ENCODE measurements around the gene SELENOW. TPM values are rescaled to one million over a fixed set of nuclear protein-coding genes. Genes with fewer than 3 reads are reported as not detected.
"Not testable (repeated sequence)": the region's sequence is repeated elsewhere in the genome, so short reads cannot be mapped to it uniquely, and the experiment has no call there.

The SELENOW gene
- total RNA-seq, 2 experiments from 2014 or later = 71.6 TPM

DNA sequence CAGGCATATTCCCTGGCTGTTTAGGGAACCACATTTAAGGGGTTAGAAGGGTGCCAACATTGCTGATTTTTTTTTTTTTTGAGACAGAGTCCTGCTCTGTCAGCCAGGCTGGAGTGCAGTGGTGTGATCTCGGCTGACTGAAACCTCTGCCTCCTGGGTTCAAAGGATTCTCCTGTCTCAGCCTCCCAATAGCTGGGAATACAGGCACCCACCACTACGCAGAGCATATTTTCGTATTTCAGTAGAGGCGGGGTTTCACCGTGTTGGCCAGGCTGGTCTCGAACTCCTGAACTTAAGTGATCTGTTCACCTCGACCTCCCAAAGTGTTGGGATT is 35.5 kb downstream of the SELENOW start:
- POLR2A ChIA-PET = no interaction called here
- ATAC-seq (ENCODE audit: poor library complexity) = no peak

GRCh38 chr19:47816270-47816669 is 37.8 kb downstream of the SELENOW start:
- intact Hi-C loops (cut with DNase I, micrococcal nuclease); H3K27ac ChIP-seq (ENCODE audit: low read depth in 1 of 2, low read length in 2 of 2); CTCF ChIA-PET; H3K4me3 ChIP-seq (ENCODE audit: low read length); H3K9me3 ChIP-seq (ENCODE audit: control insufficient read depth in 1 of 2, insufficient read depth in 1 of 2, low read length in 2 of 2); POLR2A ChIA-PET; H3K36me3 Mint-ChIP-seq (ENCODE audit: low read depth); H3K36me3 ChIP-seq (ENCODE audit: insufficient read depth, low read length); H3K4me3 Mint-ChIP-seq; H3K4me1 Mint-ChIP-seq (ENCODE audit: low read depth); DNase-seq; H3K4me1 ChIP-seq (ENCODE audit: insufficient read depth, low read length); ATAC-seq (ENCODE audit: poor library complexity); H3K9me3 Mint-ChIP-seq; H3K27ac Mint-ChIP-seq: not testable (repeated sequence)
- H3K27me3 ChIP-seq (ENCODE audit: control insufficient read depth in 1 of 2, insufficient read depth in 2 of 2, low read length in 2 of 2) = peaks cover 10 to 18% of the 10 kb centered on the region in 2 experiments
- H3K27me3 Mint-ChIP-seq = peaks cover 36% of the 10 kb centered on the region

More for the DNA sequence above, 35.5 kb downstream of the SELENOW start:
- Mint-ChIP-seq H3K4me3 (no peak overlapping the region), H3K36me3 (ENCODE audit: low read depth) (no peaks in the 10 kb centered on the region), H3K27ac (no peak overlapping the region), H3K27me3 (peaks cover 18% of the 10 kb centered on the region), H3K9me3 (no peaks in the 10 kb centered on the region), H3K4me1 (ENCODE audit: low read depth) (no peaks in the 10 kb centered on the region)
- Histone ChIP-seq H3K4me1 (ENCODE audit: insufficient read depth, low read length) (no peaks in the 10 kb centered on the region), H3K27ac (ENCODE audit: low read depth in 1 of 2, low read length in 2 of 2) (no peak overlapping the region), H3K27me3 (ENCODE audit: control insufficient read depth in 1 of 2, insufficient read depth in 2 of 2, low read length in 2 of 2) (no peaks in the 10 kb centered on the region), H3K4me3 (ENCODE audit: low read length) (no peak overlapping the region), H3K36me3 (ENCODE audit: insufficient read depth, low read length) (no peaks in the 10 kb centered on the region), H3K9me3 (ENCODE audit: control insufficient read depth in 1 of 2, insufficient read depth in 1 of 2, low read length in 2 of 2) (no peaks in the 10 kb centered on the region)
- CTCF ChIA-PET = no interaction called here
- DNase-seq = no peak
- TF ChIP-seq, protein P1, sequence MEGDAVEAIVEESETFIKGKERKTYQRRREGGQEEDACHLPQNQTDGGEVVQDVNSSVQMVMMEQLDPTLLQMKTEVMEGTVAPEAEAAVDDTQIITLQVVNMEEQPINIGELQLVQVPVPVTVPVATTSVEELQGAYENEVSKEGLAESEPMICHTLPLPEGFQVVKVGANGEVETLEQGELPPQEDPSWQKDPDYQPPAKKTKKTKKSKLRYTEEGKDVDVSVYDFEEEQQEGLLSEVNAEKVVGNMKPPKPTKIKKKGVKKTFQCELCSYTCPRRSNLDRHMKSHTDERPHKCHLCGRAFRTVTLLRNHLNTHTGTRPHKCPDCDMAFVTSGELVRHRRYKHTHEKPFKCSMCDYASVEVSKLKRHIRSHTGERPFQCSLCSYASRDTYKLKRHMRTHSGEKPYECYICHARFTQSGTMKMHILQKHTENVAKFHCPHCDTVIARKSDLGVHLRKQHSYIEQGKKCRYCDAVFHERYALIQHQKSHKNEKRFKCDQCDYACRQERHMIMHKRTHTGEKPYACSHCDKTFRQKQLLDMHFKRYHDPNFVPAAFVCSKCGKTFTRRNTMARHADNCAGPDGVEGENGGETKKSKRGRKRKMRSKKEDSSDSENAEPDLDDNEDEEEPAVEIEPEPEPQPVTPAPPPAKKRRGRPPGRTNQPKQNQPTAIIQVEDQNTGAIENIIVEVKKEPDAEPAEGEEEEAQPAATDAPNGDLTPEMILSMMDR (IDR thresholded peaks at IDR 0.05) = no peak
- intact Hi-C loops (cut with DNase I, micrococcal nuclease) = loop anchor here in 1 of 2 experiments (1.0 kb wide), 1 partner anchor 49 kb away; no protein-coding TSS in a partner anchor

DNA sequence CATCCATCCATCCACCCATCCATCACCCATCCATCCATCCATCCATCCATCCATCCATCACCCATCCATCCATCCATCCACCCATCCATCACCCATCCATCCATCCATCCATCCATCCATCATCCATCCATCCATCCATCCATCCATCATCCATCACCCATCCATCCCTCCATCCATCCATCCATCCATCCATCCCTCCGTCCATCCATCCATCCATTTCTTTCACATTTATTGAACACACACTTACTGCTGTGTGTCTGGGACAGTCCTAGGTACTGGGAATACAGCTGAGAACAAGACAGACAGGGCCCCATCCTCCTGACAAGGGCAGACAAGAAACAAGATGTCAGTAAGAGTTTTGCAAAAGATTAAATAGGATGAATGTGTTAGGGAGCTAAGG is 39.7 kb downstream of the SELENOW start:
- H3K27ac Mint-ChIP-seq; H3K9me3 Mint-ChIP-seq; H3K36me3 Mint-ChIP-seq (ENCODE audit: low read depth); H3K9me3 ChIP-seq (ENCODE audit: control insufficient read depth in 1 of 2, insufficient read depth in 1 of 2, low read length in 2 of 2); H3K4me1 Mint-ChIP-seq (ENCODE audit: low read depth); CTCF ChIA-PET; POLR2A ChIA-PET; H3K4me3 Mint-ChIP-seq; H3K4me3 ChIP-seq (ENCODE audit: low read length); ATAC-seq (ENCODE audit: poor library complexity); H3K27ac ChIP-seq (ENCODE audit: low read depth in 1 of 2, low read length in 2 of 2); DNase-seq; intact Hi-C loops (cut with DNase I, micrococcal nuclease); H3K4me1 ChIP-seq (ENCODE audit: insufficient read depth, low read length); H3K36me3 ChIP-seq (ENCODE audit: insufficient read depth, low read length): not testable (repeated sequence)
- H3K27me3 Mint-ChIP-seq = peaks cover 52% of the 10 kb centered on the region
- H3K27me3 ChIP-seq (ENCODE audit: control insufficient read depth in 1 of 2, insufficient read depth in 2 of 2, low read length in 2 of 2) = peaks cover 10 to 24% of the 10 kb centered on the region in 2 experiments

DNA sequence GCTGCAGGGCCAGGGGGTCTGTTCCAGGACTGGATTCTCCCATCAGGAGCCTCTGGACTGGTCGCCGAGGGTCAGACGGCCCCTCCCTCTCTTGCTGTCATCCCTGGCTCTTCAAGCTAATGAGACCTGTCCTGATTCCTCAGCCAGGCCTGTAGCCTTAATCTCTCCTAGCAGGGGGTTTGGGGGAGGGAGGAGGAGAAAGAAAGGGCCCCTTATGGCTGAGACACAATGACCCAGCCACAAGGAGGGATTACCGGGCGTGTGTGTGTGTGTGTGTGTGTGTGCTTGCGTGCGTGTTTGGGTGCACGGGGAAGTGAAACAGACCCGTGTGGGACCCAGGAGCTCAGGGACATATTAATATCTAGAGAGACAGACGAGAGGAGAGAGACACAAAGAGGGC is 41.4 kb downstream of the SELENOW start:
- Histone ChIP-seq H3K27ac (ENCODE audit: low read depth in 1 of 2, low read length in 2 of 2) (no peak overlapping the region), H3K4me1 (ENCODE audit: insufficient read depth, low read length) (no peaks in the 10 kb centered on the region), H3K4me3 (ENCODE audit: low read length) (no peak overlapping the region), H3K36me3 (ENCODE audit: insufficient read depth, low read length) (no peaks in the 10 kb centered on the region), H3K27me3 (ENCODE audit: control insufficient read depth in 1 of 2, insufficient read depth in 2 of 2, low read length in 2 of 2) (peaks cover 10 to 24% of the 10 kb centered on the region in 2 experiments), H3K9me3 (ENCODE audit: control insufficient read depth in 1 of 2, insufficient read depth in 1 of 2, low read length in 2 of 2) (no peaks in the 10 kb centered on the region)
- peaks cover 53% of the 10 kb centered on the region for H3K27me3 Mint-ChIP-seq
- no peaks in the 10 kb centered on the region for H3K36me3 Mint-ChIP-seq (ENCODE audit: low read depth)
- ATAC-seq (ENCODE audit: poor library complexity) = no peak
- no peak overlapping the region for H3K4me3 Mint-ChIP-seq
- H3K27ac Mint-ChIP-seq = no peak overlapping the region
- DNase-seq = no peak
- CTCF ChIA-PET = no interaction called here
- no peaks in the 10 kb centered on the region for H3K4me1 Mint-ChIP-seq (ENCODE audit: low read depth)
- no peaks in the 10 kb centered on the region for H3K9me3 Mint-ChIP-seq
- POLR2A ChIA-PET = no interaction called here
- TF ChIP-seq, protein P1 (IDR thresholded peaks at IDR 0.05) = no peak
- intact Hi-C loops (cut with DNase I, micrococcal nuclease) = no loop called here
